ENCODE measurements around the gene MYH7B.
A peak's percentile ranks its signal among the peaks of the same experiment; 100 is the strongest.

The MYH7B gene
- 0.70 to 1.0 reads per million in 2 donors for total RNA-seq

GRCh38 chr20:34955231-34956040, at the start of gene MYH7B, which contains the start of gene GSS:
Gene MYH7B, plus strand, starts transcription at chr20:34955868. Its CDS starts 22,138 bp downstream, at chr20:34978006.
Gene GSS, minus strand, starts transcription at chr20:34955806. Its CDS starts 3,954 bp downstream, at chr20:34951852.
- DNase-seq, result peak; percentile 91

DNA sequence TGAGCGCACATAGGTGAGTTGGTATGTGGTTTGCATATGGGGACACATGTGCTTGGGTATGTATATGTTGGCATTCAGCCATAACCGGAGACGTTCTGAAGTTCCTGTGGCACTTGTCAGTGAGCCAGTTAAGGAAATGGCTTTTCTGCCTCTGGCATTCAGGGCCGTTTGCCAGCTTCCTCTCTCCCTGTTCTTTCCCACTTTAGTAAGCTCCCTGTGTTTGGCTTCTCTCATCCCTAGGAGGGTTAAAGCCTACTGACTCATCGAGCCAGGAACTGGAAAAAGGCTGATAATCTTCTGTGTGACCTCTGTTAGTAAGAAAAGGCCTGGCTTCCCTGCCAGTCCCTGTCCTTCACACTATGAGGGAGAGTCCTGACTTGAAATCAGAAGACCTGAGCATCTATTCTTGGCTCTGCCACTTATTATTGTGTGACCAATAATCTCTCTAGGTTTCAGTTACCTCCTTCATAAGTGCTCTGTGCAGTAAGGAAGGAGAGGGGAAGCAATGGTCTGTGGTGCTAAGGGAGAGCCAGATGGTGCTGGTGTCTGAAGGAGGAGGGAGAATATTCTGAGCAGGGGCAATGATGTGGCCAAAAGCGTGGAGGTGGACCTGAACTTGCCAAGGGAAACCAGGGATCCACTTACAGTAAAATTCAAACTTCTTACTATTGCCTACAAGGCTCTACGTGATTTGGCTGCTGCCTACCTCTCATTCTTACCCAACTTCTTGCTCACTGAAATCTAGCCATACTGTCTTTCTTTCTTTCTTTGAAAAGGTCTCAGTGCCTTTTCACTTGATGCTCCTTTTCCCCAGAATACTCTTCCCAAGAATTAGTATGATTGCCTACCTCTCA, 47.8 kb upstream of the MYH7B start:
- no peak for DNase-seq

GRCh38 chr20:34915131-34915530, 40.5 kb upstream of the MYH7B start:
- DNase-seq, result no peak

GRCh38 chr20:34915749-34916455, 39.8 kb upstream of the MYH7B start:
- no peak for DNase-seq

- no peak for DNase-seq
Measured at GRCh38 chr20:34916774-34917354, 38.8 kb upstream of the MYH7B start.

- no peak for DNase-seq
Measured at GRCh38 chr20:34920055-34920454, 35.6 kb upstream of the MYH7B start.

GRCh38 chr20:34921436-34921835, 34.2 kb upstream of the MYH7B start:
- no peak for DNase-seq

GRCh38 chr20:34922654-34923381, 32.9 kb upstream of the MYH7B start:
- no peak for DNase-seq

- DNase-seq, result no peak
Measured at GRCh38 chr20:34923414-34923813, 32.3 kb upstream of the MYH7B start.

GRCh38 chr20:34925341-34925740, 30.3 kb upstream of the MYH7B start:
- no peak for DNase-seq

DNA sequence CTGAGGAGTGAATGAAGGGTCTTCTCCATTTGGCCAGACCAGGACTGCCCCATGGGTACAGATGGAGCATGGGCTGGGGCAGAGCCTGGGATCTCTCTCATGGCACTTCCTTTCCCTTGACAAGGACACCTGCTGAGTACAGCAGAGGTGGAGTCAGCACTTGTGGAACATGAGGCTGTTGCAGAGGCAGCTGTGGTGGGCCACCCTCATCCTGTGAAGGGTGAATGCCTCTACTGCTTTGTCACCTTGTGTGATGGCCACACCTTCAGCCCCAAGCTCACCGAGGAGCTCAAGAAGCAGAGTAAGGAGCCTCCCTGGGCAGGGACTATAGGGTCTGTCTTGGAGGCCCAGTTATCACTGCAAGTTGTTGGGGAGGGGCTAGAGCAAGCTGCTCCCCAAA, 29.7 kb upstream of the MYH7B start:
- no peak for DNase-seq

GRCh38 chr20:34926581-34926980, 29.1 kb upstream of the MYH7B start:
- no peak for DNase-seq

DNA sequence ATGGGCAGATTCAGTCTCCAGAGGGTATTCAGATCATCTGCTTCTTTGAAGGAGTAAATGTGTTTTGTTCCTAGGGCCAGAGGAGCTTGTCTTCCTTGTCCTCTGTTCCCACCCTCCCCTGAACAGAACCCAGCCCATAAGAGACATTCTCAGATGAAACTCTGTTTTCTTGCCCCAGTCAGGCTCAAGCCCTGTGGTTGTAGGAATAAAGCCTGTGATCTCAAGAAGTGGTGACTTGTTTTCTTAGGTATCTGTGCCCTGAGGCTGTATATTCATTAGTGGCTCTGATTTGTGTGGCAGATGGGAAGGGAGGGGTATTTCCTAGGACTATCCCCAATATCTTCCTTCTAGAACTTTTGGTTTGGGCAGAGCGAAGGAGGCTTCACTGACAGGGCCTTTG, 27.9 kb upstream of the MYH7B start:
- DNase-seq, result no peak

DNA sequence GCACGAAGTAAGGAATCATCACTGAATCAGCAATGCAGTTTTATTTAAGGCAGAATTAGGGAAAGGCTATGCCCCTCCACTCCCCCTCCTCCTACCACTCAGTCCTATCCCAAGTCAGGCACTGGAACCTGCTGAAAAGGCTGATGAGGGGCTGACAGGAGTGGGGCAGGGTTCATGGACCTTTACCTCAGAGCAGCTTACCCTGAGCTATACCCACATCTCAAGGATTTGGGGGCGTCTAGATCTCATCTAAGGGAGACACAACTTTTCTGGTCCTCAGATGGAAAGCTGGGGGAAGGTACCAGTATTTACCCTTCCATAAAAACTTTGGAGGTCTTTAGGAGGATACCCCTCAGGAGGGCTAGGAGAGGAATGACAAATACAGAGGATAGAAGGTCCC, 27.3 kb upstream of the MYH7B start:
- DNase-seq, result no peak

DNA sequence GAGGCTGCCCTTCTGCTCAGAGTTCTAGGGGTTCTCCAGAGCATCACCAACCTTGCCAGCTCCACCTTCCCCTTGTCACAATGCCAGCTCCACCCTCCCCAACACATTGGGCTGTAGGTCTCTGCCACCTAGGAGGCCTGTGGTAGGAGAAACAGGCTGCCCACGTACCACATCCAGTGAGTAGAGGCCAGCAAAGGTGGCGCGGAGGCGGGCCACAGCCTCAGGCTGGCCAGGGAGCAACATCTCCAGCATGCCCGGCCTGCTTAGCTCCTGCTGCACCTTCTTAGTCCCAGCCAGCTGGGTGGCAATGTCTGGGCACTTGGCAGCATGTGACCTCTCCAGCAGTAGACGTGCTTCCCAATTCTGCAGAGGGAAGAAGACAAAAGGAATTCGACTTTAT, 23.9 kb upstream of the MYH7B start:
- DNase-seq, result no peak

GRCh38 chr20:34938466-34939163, 17.1 kb upstream of the MYH7B start:
- DNase-seq, result no peak

- no peak for DNase-seq
Measured at GRCh38 chr20:34940081-34940481, 15.6 kb upstream of the MYH7B start.

- no peak for DNase-seq
Measured at GRCh38 chr20:34941226-34941625, 14.4 kb upstream of the MYH7B start.

DNA sequence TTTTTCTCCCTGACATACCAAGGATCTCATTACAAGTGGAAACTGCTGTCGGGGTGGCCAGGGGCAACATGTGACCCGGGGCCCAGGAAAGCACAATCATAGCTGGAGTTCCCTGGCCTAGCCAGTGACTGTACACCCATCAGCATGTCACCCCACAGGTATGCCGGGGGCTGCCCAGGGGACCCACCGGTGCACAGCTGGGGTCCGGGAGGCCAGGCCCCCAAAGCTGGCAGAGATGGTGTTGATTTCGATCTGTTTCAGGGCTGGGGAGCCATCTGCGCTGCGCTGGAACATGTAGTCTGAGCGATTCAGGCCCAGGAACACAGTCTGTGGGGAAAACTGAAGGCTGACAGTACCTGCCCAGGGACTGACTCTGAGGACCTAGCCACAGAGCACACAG, 13.4 kb upstream of the MYH7B start:
- DNase-seq, result no peak

GRCh38 chr20:34943808-34944567, 11.7 kb upstream of the MYH7B start:
- no peak for DNase-seq
